IPS DF 4.7 (cell line): ENCODE measurements around the gene FDXR.

Source experiments
- DNase-seq: peaks from one replicate; pipeline ENCODE4 v3.0.0-alpha.2; 2013; ENCODE audit warnings: low spot score; ENCODE audit errors: extremely low read depth

The FDXR gene

DNA sequence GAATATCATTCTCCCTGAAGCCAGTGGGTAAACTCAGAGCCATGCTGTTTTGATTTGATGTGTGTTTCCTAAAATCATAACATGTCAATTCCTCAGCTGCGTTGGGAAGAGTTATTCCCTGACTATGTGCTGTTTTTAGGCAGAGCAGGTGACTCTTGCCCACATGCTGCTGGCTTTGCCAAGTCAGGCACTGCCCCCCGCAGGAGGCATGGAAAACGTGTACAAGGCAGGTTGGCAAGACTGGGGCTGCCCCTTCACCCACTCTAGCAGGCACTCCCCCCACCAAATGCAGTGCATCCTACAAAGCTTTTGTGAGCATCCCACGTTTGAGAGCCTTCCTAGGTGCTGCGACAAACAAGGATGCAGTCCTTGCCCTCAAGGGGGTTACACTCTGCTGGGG, 58.3 kb downstream of the FDXR start:
- DNase-seq, result no peak
